Chondrocyte (in vitro differentiated cells): ENCODE data around the gene PATZ1. TPM values are rescaled to one million over a fixed set of nuclear protein-coding genes. Genes with fewer than 3 reads are reported as not detected.

Source experiments
- DNase-seq: peaks from one replicate; pipeline ENCODE4 v3.0.0; 2021; ENCODE audit warnings: mixed read lengths, low spot score
- H3K27ac Mint-ChIP-seq: one replicate; pipeline ENCODE4 v1.8.0; 2021; ENCODE audit warnings: mild to moderate bottlenecking, moderate library complexity, mixed read lengths; ENCODE audit not compliant: unreplicated experiment
- H3K27me3 Mint-ChIP-seq: 2 replicates; pipeline ENCODE4 v1.8.0; 2021; ENCODE audit warnings: low read depth, mixed read lengths
- H3K36me3 Mint-ChIP-seq: 2 replicates; pipeline ENCODE4 v1.8.0; 2021; ENCODE audit warnings: low read depth, mixed read lengths
- H3K4me1 Mint-ChIP-seq: 2 replicates; pipeline ENCODE4 v1.8.0; 2021; ENCODE audit warnings: low read depth, mild to moderate bottlenecking, mixed read lengths
- H3K4me3 Mint-ChIP-seq: one replicate; pipeline ENCODE4 v1.8.0; 2021; ENCODE audit warnings: mild to moderate bottlenecking, moderate library complexity, mixed read lengths; ENCODE audit not compliant: unreplicated experiment
- H3K9me3 Mint-ChIP-seq: 2 replicates; pipeline ENCODE4 v1.8.0; 2021; ENCODE audit warnings: low read depth, mixed read lengths
- total RNA-seq: library from RNA; stranded (reverse); gene quantifications from 3 replicates; pipeline ENCODE4 v1.2.1, GENCODE V29; 2021
- TF ChIP-seq, protein P1 (sequence below): fragments of 200-600 bp; sonication (generic); IDR thresholded peaks from 2 replicates; pipeline ENCODE4 v1.5.0; 2021; ENCODE audit warnings: antibody characterized with exemption, mild to moderate bottlenecking, moderate library complexity

PATZ1 gene
- total RNA-seq, 1 donor from 2014 or later: 19.9 TPM

DNA sequence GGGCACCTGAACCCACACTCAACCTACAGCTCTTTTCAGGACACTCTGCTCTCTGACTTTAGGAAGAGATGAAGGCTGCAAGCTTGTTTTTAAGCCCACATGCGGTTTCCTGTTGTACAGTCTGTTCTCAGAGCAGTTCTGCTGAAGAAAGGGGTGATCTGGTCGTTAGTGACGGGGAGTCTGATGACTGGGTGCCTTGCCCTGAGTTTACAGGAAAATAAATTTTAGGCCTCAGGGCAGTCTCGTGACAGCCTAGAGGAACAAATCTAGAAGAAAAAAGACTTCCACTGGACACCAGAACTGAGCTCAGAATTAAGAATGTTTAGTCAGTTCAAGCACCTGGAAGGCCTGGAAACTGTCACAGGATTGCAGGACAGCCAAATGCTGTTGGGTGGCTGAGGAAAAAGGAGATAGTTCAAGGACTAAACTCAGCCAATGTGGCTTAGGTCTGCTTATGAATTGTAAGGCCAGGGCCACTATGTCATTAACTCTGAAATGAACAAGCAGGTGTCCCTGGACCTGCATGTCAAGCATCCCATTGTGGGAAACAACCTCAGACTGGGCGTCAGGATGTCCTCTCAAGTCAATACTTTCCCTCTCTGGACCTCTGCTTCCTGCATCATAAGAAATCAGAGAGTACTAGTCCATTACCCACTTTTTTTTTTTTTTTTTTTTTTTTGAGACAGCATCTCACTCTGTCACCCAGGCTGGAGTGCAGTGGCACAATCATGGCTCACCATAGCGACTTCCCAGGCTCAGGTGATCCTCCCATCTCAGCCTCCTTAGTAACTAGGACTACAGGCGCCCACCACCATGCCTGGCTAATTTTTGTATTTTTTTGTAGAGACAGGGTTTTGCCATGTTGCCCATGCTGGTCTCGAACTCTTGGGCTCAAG is 59.5 kb downstream of the PATZ1 start:
- no peaks in the 10 kb centered on the region for H3K9me3 Mint-ChIP-seq
- H3K36me3 Mint-ChIP-seq: peaks cover 4% of the 10 kb centered on the region
- TF ChIP-seq, protein P1, sequence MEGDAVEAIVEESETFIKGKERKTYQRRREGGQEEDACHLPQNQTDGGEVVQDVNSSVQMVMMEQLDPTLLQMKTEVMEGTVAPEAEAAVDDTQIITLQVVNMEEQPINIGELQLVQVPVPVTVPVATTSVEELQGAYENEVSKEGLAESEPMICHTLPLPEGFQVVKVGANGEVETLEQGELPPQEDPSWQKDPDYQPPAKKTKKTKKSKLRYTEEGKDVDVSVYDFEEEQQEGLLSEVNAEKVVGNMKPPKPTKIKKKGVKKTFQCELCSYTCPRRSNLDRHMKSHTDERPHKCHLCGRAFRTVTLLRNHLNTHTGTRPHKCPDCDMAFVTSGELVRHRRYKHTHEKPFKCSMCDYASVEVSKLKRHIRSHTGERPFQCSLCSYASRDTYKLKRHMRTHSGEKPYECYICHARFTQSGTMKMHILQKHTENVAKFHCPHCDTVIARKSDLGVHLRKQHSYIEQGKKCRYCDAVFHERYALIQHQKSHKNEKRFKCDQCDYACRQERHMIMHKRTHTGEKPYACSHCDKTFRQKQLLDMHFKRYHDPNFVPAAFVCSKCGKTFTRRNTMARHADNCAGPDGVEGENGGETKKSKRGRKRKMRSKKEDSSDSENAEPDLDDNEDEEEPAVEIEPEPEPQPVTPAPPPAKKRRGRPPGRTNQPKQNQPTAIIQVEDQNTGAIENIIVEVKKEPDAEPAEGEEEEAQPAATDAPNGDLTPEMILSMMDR: no peak
- DNase-seq: peak; percentile 5
- H3K27me3 Mint-ChIP-seq: no peaks in the 10 kb centered on the region
- H3K27ac Mint-ChIP-seq: no peak overlapping the region
- no peak overlapping the region for H3K4me3 Mint-ChIP-seq
- peaks cover 12% of the 10 kb centered on the region for H3K4me1 Mint-ChIP-seq

DNA sequence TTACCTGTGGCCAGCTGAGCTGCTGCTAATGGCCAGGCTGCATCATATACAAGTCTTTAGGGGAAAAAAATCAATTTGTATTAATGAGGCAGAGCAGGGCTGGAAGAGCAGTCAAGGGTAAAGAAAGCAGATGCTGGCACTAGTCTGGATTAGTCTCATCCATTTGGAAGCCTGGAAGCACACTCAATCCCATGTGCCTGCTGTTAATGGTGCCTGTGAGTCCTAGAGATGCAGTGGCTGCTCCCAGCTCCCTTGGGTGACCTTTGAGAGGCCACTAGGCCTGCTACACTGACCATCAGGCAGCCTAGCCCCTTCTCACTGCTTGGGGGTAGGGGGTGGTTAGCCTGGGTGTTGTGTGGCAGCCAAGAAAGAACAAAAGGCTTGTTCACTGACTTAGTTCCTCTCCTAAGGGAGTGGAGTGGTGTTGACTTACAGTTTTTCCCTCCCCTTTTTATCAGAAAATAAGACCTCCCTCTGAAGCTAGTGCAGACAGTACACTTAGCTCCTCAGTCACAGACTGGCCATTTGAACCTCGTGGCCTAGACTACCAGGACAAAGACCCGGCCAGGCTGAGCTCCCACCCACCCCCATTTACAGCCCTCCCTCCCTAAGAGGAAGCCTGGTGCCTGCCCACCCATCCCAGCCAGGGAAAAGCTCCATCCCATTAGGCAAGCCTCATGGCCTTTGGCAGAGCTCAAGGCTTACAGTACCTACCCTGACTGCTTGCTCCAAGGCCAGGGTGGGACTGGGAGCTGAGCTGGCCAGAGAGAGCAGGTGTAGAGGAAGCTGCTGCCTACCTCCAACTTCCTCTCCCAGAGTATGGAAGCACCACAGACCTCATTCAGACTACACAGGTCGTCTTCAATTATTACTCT is 61.6 kb downstream of the PATZ1 start:
- Mint-ChIP-seq H3K4me1 (no peaks in the 10 kb centered on the region), H3K9me3 (no peaks in the 10 kb centered on the region), H3K27ac (no peak overlapping the region), H3K27me3 (no peaks in the 10 kb centered on the region), H3K36me3 (peaks cover 6% of the 10 kb centered on the region), H3K4me3 (no peak overlapping the region)
- no peak for DNase-seq
- TF ChIP-seq, protein P1: no peak

DNA sequence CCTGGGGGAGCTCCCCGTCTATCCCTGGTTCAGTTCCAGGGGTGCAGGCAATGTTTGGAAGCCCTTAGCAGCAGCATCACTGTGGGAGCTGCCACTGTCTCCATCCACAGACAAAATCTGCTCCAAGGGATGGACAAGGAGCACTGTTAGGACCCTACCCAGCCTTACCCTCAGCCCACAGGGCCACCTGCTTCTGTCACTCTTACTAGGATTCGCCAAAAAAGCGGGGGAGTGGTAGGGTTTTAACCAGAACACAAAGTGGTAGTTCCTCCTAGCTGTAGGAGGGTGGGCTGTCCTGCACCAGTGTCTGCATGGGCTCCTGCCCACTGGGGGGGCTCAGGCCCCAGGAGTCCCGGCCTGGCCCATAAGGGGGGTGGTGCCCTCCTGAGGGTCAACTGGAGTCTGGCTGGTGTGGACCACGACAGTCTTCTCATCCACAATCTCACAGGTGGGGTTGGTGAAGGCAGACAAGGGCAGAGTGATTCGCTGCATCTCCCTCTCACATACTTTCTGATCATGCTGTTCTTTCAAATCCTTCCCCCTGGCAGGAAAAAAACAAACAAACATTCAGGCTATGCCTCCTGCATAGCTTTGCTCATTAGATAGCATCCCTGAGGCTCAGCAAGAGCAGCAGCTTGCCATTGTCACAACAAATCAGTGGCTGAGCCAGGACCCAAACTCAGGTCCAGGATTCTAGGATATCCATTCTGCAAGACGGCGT is 63.2 kb downstream of the PATZ1 start:
- Mint-ChIP-seq H3K36me3 (peaks cover 9% of the 10 kb centered on the region), H3K4me3 (no peak overlapping the region), H3K4me1 (no peaks in the 10 kb centered on the region), H3K27ac (no peak overlapping the region), H3K27me3 (no peaks in the 10 kb centered on the region), H3K9me3 (no peaks in the 10 kb centered on the region)
- TF ChIP-seq, protein P1: no peak
- DNase-seq: no peak

DNA sequence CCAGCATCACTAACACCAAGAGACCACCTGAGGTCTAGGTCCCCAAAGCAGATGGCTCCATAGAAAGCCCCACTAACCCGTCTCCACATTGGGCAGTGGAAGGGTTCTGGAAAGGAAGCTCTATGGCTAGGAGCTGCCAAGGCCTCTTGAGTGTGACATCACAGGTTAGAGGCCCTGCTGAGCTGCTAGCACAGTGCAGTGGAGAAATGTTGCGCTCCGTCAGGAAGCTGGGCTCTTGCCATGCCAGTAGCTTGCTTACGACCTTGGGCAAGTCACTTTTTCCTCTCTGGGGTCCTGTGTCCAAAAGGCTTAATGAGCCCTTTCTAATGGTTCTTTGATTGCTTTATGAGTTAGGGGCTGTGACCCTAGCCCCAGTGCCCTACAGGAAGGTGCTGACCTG is 64.4 kb downstream of the PATZ1 start:
- TF ChIP-seq, protein P1: no peak
- DNase-seq: no peak
- H3K27me3 Mint-ChIP-seq: no peaks in the 10 kb centered on the region
- H3K4me1 Mint-ChIP-seq: no peaks in the 10 kb centered on the region
- no peak overlapping the region for H3K4me3 Mint-ChIP-seq
- peaks cover 13% of the 10 kb centered on the region for H3K36me3 Mint-ChIP-seq
- H3K9me3 Mint-ChIP-seq: no peaks in the 10 kb centered on the region
- no peak overlapping the region for H3K27ac Mint-ChIP-seq
